Myocyte (in vitro differentiated cells): ENCODE data around the gene PAEP. TPM values are rescaled to one million over a fixed set of nuclear protein-coding genes. Genes with fewer than 3 reads are reported as not detected.
A peak's percentile ranks its signal among the peaks of the same experiment; 100 is the strongest.

Experiments used
- DNase-seq: peaks from one replicate; pipeline ENCODE4 v3.0.0-alpha.2; 2012; ENCODE audit warnings: low read depth
- total RNA-seq: library from RNA; depleted of rRNA; stranded (reverse); fragments of >200 nt; gene quantifications from 2 replicates; pipeline ENCODE4 v1.2.3, GENCODE V29; 2014

The PAEP gene
- total RNA-seq, 1 donor from 2014 or later, result not detected

- no peak for DNase-seq
Measured at GRCh38 chr9:135574943-135575342, 13.4 kb downstream of the PAEP start.

- DNase-seq, result no peak
Measured at GRCh38 chr9:135575995-135576631, 14.6 kb downstream of the PAEP start.

- DNase-seq, result no peak
Measured at GRCh38 chr9:135577256-135577655, 15.7 kb downstream of the PAEP start.

DNA sequence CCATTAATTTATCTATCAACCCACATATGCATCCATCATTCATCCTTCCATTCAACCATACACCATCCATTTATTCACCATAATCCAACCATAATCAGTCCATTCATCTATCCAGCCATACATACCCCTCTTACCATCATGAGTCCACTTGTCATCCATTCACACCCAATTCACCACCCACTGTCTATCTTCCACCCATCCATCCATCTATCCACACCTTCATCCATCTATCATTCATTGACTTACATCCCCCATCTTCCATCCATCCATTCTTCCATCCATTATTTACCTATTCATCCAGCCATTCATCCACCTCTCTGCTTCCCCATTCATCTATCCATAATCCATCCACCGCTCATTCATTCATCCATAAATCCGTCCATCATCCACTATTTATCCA lies 17.8 kb downstream of the PAEP start:
- DNase-seq, result no peak

DNA sequence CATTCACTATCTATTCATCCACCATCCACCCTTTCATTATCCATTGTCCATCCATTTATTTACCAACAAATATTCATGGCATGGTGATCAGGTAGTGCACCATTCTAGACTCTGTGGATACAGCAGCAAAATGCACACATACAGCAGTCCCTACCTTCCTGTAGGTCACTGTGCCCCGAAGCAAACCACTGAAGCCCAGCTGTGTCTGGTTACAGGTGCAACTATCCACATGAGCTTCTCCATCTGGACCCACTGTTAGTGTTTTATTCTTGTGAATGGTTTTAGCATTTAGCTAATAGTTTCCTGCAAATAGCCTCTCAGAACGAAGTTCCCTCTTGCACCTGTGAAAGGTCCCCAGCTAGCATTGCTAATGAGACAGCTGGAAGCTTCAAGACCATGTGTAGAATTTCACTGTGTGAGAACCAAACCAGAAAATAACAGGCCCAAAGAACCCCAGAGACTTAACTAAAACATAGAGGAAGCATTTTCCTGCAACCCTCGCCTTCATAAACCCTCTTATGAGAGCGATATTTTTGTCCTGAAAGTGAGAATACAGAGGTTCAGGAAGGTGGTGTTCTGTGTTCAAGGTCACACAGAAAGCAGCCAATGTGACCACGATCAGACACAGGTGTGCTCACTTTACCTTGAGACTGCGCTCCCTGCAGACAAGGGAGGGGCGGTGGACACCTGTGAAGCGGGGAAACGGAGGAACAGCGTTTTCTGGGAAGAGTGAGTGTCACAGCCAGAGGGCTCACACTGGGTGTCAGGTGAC lies 18.5 kb downstream of the PAEP start:
- no peak for DNase-seq

GRCh38 chr9:135580664-135581380 lies 19.3 kb downstream of the PAEP start:
- DNase-seq, result no peak

DNA sequence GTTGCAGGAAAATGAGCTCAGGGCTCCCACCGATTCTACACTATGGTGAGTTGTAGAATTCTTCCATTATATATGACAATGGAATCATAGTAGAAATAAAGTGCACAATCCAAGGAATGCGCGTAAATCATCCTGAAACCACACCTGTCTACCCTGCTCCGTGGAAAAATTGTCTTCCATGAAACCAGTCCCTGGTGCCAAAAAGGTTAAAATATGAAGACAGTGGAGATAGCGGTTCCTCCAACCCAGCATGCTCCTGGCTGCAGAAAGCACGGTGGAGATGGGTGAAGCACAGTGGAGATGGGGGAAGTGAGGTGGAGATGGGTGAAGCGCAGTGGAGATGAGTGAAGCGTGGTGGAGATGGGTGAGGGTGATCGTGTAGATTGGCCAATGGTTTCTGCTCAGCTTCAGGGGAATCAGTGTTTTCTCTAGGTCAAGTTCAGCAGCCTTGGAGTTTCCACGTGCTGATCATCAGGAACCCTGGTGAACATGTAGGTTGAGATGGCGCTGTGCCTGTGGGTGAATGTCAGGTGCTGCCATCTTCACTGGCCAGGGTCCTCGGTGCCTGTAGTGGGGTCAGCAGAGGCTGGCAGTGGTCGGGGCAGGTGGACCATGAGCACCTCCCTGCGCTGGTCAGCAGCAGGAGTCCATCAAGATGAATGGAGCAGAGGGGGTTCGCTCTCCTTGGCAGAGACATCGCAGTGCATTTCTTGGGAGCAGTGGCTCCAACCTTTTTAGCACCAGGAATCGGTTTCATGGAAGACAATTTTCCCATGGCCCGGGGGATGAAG lies 20.3 kb downstream of the PAEP start:
- DNase-seq, result no peak

DNA sequence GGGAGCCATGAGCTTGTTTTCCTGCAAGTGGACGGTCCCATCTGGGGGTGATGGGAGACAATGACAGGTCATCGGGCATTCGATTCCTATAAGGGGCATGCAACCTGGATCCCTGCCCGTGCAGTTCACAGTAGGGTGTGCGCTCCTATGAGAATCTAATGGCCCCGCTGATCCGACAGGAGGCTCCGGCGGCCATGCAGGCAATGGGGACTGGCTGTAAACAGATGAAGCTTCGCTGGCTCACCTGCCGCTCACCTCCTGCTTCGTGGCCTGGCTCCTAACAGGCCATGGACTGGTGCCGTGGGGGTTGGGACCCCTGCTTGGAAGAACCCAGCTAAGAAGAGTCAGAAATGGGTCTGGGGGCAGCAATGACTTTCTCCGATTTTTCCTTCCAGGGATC lies 21.0 kb downstream of the PAEP start:
- no peak for DNase-seq

- DNase-seq, result no peak
Measured at GRCh38 chr9:135582966-135583687, 21.6 kb downstream of the PAEP start.

- no peak for DNase-seq
Measured at GRCh38 chr9:135583688-135584011, 22.1 kb downstream of the PAEP start.

DNA sequence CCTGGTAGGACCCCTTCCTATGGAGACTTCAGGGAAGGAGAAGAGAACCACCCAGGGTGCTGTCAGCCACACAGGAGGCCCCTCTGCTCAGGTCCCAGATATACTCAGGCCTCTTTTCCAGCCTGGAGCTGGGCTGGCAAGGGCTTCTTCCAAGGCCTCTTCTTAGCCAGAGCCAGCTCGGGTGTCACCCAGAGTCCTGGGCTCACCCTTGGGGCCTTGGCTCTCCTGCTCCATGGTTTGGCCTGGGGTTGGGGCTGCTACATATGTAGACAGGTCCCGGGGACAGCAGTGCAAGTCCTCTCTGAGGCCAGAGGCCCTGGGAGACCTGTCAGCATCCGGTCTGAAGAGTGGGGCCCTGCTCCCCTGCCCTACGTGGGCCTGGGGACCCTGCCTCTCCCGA lies 22.8 kb downstream of the PAEP start:
- DNase-seq, result no peak

DNA sequence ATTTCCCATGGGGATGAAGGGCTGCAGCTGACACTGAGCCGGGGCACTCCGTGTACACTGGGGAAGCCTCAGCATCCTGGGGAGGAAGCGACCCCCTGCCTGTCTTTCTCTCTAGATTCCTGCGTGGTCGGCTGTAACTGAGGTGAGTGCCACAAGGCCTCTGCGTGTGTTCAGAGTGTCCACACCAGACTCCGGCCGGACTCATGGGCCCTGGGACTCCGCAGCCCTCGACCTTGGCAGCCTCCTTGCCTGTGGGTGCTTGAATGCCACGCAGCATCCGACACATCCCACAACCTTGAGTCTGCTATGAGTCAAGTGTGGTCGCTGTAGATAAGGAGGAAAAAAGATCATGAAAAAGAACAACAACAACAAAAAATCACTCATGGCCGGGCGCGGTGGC lies 23.4 kb downstream of the PAEP start:
- DNase-seq, result no peak

GRCh38 chr9:135586601-135587109 lies 25.1 kb downstream of the PAEP start:
- no peak for DNase-seq

DNA sequence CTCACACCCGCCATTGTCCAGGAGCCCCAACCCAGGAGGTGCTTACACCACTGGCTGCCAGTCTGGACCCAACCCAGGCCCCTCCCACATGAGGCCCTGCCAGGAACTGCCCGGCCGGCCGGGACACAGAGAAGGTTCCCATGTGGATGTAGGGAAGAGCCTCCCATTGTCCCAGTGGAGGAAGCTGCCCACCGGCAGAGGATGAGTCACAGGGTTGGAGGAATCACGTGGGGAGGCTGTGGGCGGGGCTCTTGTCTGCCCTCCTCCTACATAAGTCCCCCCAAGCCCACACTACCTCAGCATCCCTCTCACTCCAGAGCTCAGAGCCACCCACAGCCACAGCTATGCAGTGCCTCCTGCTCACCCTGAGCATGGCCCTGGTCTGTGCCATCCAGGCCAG lies 26.1 kb downstream of the PAEP start:
- DNase-seq, result peak; percentile 3

DNA sequence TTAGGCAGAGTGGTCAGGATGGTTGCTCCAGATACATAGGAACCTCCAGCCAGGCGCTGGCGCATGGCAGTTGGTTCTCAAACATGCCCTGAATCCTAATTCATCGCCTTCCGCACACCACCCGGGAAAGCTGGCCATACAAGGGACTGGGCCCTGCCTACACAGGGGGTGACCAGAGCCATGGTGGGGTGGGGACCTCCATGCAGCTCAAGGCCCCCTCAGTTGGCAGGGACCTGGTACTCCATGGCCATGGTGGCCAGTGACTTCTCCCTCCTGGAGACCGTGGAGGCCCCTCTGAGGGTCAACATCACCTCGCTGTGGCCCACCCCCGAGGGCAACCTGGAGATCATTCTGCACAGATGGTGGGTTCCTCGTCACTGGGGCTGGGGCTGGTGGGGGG lies 26.8 kb downstream of the PAEP start:
- DNase-seq, result no peak

DNA sequence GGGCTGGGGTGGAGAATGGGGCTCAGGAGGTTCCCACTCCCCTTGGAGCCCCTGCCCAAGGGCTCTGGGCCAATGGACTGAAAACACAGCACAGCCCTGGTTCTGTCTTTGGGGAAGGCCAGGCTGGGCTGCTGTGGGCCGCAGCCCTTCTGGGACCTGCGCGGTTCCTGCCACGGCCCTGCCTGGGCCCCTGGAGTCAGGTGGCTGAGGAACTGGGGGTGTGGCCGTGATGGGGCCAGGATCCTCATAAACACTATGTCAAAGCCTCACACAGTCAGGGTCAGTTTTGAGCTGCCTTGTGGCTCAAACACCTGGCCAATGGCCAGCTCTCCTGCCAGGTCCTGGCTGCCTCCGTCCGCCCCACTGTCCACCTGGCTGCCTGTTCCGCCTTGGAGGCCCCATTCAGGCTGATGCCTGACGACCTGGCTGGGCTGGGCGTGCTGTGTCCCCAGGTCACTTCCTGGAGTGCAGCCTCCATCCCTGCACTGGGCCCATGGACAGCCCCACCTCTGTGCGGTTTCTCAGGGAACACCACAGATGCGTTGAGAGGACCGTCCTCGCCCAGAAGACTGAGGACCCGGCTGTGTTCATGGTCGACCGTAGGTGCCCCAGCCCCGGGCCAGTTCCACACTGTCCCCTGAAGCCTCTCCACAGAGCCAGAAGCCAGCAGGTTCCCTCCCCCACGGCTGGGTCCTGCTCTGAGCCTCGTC lies 27.5 kb downstream of the PAEP start:
- DNase-seq, result no peak

DNA sequence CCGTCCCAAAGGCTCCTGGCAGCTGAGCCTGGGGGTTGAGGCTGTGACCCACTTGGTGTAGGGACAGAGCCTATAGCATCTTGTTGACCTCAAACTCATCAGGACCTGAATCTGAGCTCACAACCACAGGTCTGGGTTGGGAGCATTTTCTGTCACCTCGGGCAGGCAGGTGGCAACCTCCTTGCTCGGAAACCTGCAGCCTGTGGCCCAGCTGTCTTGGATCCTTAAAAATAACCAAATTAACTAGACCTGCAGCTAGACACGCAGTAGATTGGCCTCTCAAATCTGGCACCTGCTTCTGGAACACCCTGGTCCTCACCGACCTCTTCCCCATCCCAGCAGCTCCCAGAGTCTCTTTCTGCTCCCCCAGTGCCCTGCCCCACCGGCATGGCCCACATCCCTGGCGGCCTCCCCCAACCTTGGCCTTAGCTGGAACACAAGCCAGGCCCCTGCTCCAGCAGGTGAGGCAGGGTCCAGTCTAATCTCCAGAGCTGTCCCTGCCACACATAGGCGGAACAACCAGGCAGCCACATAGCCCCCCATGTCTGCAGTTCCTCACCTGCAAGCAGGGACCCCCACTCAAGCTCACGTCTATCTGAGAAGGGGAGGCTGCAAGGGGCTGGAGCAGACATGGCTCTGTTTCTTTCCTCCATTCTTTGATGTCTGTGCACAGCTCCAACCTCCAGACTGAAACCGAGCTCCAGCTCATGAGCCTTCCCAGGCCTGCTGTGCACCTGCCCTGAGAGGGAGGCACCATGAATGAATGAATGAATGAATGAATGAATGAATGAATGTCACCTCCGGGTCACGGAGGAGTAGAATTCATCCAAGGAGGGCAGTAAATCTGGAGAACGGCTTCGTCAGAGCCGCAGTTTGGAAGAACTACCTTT lies 28.3 kb downstream of the PAEP start:
- no peak for DNase-seq

DNA sequence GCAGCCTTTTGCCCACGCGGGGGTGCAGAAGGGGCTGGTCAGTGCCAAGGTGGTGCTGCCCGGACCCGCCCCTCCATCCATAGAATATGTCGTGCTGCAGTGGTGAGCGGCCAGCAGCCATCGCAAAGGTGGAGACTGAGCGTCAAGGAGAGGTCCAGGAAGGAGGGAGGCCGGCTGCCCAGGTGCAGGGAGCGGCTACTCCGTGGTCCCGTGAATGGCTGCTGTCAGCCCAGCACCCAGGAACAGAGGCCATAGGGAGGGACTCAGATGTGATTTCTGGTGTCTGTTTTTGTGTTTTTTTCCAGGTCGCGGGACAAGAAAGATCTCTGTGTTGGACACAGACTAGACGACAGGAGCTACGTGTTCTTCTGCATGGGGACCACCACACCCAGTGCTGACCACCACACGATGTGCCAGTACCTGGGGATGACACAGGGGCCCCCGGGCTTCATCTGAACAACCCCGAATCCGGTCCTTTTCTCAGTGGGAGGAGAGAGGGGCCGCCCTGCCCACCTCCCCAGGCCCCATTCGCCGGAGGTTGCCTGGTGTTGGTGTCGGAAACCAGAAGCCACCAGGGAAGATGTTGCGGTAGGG lies 29.0 kb downstream of the PAEP start:
- no peak for DNase-seq
